ENCODE measurements around the gene THOC1.

DNA sequence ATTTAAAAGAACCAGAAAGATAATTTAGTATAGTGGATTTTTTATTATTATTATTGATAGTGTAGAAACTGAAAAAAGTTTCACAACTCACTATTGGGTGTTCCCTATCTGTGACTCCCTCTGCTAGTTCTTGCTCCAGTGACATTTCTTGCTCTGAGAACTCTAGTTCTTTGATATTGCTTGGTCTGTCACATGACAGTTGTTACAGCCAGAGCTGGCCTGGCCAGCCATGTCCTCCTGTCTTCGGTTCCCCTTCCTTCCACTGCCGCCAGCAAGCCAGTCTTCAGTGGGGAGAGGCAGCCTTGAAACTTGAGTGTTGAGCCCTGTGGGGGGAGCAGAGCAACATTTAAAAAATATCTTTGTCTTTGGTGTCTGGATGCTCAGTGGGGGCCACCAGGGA, 7.6 kb upstream of the THOC1 start:
- TF ChIP-seq POLR2A (IDR thresholded peaks at IDR 0.05): no peak
- no peak for TF ChIP-seq EP300 (IDR thresholded peaks at IDR 0.05)
